Muscle of leg (tissue), 11 donors: ENCODE results near the gene CDH4. TPM values are rescaled to one million over a fixed set of nuclear protein-coding genes. Genes with fewer than 3 reads are reported as not detected.

ENCODE experiments used
- DNase-seq: peaks from one replicate; pipeline ENCODE4 v3.0.0; 2013
- H3K27ac ChIP-seq: one replicate; pipeline ENCODE4 v1.5.1; 2013; ENCODE audit warnings: mild to moderate bottlenecking, low read length, control low read depth
- H3K27me3 ChIP-seq: one replicate; pipeline ENCODE4 v1.6.1; 2013; ENCODE audit warnings: low read length; ENCODE audit not compliant: control insufficient read depth, insufficient read depth
- H3K36me3 ChIP-seq: one replicate; pipeline ENCODE4 v1.6.1; 2013; ENCODE audit warnings: low read length; ENCODE audit not compliant: control insufficient read depth, insufficient read depth
- H3K4me1 ChIP-seq: one replicate; pipeline ENCODE4 v1.6.1; 2013; ENCODE audit warnings: low read length; ENCODE audit not compliant: control insufficient read depth, insufficient read depth
- H3K4me3 ChIP-seq: one replicate; pipeline ENCODE4 v1.5.1; 2013; ENCODE audit warnings: low read length, control low read depth
- H3K9me3 ChIP-seq: replicated peaks from 2 replicates; pipeline ENCODE4 v1.6.1; 2013; ENCODE audit warnings: low read depth, low read length; ENCODE audit not compliant: control insufficient read depth
- WGBS: methylation state at CpG from one replicate; pipeline ENCODE4 v1.1.5; 2013; ENCODE audit warnings: missing lambda C conversion rate; ENCODE audit not compliant: insufficient coverage; 5-methylcytosine and 5-hydroxymethylcytosine counted together
- polyA plus RNA-seq, 8 donors: library from polyadenylated mRNA; unstranded; fragments of 120-200 nt; gene quantifications; one replicate each; pipeline versions ENCODE4 v1.2.1 to v1.2.3, GENCODE V29; 2013; ENCODE audit warnings: inconsistent platforms in 1 of 8, low replicate concordance in 1 of 8; ENCODE audit not compliant: insufficient read length in 8 of 8, insufficient read depth in 1 of 8
- total RNA-seq: library from RNA; stranded (reverse); fragments of 120-200 nt; gene quantifications from one replicate; pipeline ENCODE4 v1.2.4, GENCODE V29; 2013

CDH4 gene
- total and polyA plus RNA-seq, 9 donors: 0.66 to 1.4 (median 1.2) TPM

GRCh38 chr20:61722146-61722678 is 470.2 kb downstream of the CDH4 start:
- Histone ChIP-seq H3K27ac (no peak overlapping the region), H3K9me3 (no peaks in the 10 kb centered on the region), H3K27me3 (peaks cover 19% of the 10 kb centered on the region), H3K36me3 (no peaks in the 10 kb centered on the region), H3K4me1 (no peaks in the 10 kb centered on the region), H3K4me3 (no peak overlapping the region)
- DNase-seq: no peak
- WGBS: 42% methylated on average over 7 of the region's 8 CpGs

GRCh38 chr20:61723529-61724257 is 471.6 kb downstream of the CDH4 start:
- Histone ChIP-seq H3K4me3 (no peak overlapping the region), H3K36me3 (no peaks in the 10 kb centered on the region), H3K27me3 (peaks cover 19% of the 10 kb centered on the region), H3K27ac (no peak overlapping the region), H3K9me3 (no peaks in the 10 kb centered on the region), H3K4me1 (no peaks in the 10 kb centered on the region)
- 76% methylated on average over 9 of the region's 12 CpGs for WGBS
- no peak for DNase-seq

- Histone ChIP-seq H3K4me3 (no peak overlapping the region), H3K36me3 (no peaks in the 10 kb centered on the region), H3K9me3 (no peaks in the 10 kb centered on the region), H3K4me1 (no peaks in the 10 kb centered on the region), H3K27ac (no peak overlapping the region), H3K27me3 (peaks cover 19% of the 10 kb centered on the region)
- 22% methylated on average over 3 of the region's 4 CpGs for WGBS
- no peak for DNase-seq
Observed at GRCh38 chr20:61724376-61724775, 472.3 kb downstream of the CDH4 start.

GRCh38 chr20:61725145-61725544 is 473.1 kb downstream of the CDH4 start:
- WGBS: 52% methylated on average over 2 of the region's 8 CpGs
- Histone ChIP-seq H3K27ac (no peak overlapping the region), H3K4me3 (no peak overlapping the region), H3K9me3 (no peaks in the 10 kb centered on the region), H3K27me3 (peaks cover 11% of the 10 kb centered on the region), H3K36me3 (no peaks in the 10 kb centered on the region), H3K4me1 (no peaks in the 10 kb centered on the region)
- DNase-seq: no peak

- WGBS: 75% methylated on average over 3 of the region's 8 CpGs
- DNase-seq: no peak
- H3K27me3 ChIP-seq: peaks cover 5% of the 10 kb centered on the region
- no peaks in the 10 kb centered on the region for H3K36me3 ChIP-seq
- H3K4me3 ChIP-seq: no peak overlapping the region
- no peaks in the 10 kb centered on the region for H3K9me3 ChIP-seq
- no peak overlapping the region for H3K27ac ChIP-seq
- H3K4me1 ChIP-seq: no peaks in the 10 kb centered on the region
Observed at GRCh38 chr20:61725966-61726365, 473.9 kb downstream of the CDH4 start.

- H3K36me3 ChIP-seq: no peaks in the 10 kb centered on the region
- no peaks in the 10 kb centered on the region for H3K4me1 ChIP-seq
- H3K27ac ChIP-seq: no peak overlapping the region
- no peak for DNase-seq
- WGBS: 96% methylated on average over 5 of the region's 5 CpGs
- H3K9me3 ChIP-seq: no peaks in the 10 kb centered on the region
- no peaks in the 10 kb centered on the region for H3K27me3 ChIP-seq
- no peak overlapping the region for H3K4me3 ChIP-seq
Observed at GRCh38 chr20:61726979-61727378, 474.9 kb downstream of the CDH4 start.

GRCh38 chr20:61727761-61728160 is 475.7 kb downstream of the CDH4 start:
- no peak overlapping the region for H3K27ac ChIP-seq
- H3K4me1 ChIP-seq: no peaks in the 10 kb centered on the region
- no peak overlapping the region for H3K4me3 ChIP-seq
- H3K27me3 ChIP-seq: no peaks in the 10 kb centered on the region
- H3K36me3 ChIP-seq: no peaks in the 10 kb centered on the region
- 71% methylated on average over 1 of the region's 2 CpGs for WGBS
- H3K9me3 ChIP-seq: no peaks in the 10 kb centered on the region
- DNase-seq: no peak

GRCh38 chr20:61728326-61728725 is 476.3 kb downstream of the CDH4 start:
- no peak for DNase-seq
- H3K27me3 ChIP-seq: no peaks in the 10 kb centered on the region
- no peak overlapping the region for H3K4me3 ChIP-seq
- H3K4me1 ChIP-seq: no peaks in the 10 kb centered on the region
- H3K27ac ChIP-seq: no peak overlapping the region
- WGBS: 89% methylated on average over 5 of the region's 6 CpGs
- H3K36me3 ChIP-seq: no peaks in the 10 kb centered on the region
- H3K9me3 ChIP-seq: no peaks in the 10 kb centered on the region

GRCh38 chr20:61728786-61729770 is 477.0 kb downstream of the CDH4 start:
- Histone ChIP-seq H3K27ac (no peak overlapping the region), H3K4me1 (no peaks in the 10 kb centered on the region), H3K27me3 (peaks cover 5% of the 10 kb centered on the region), H3K36me3 (no peaks in the 10 kb centered on the region), H3K4me3 (no peak overlapping the region), H3K9me3 (no peaks in the 10 kb centered on the region)
- 85% methylated on average over 17 of the region's 28 CpGs for WGBS
- DNase-seq: no peak
